Immature natural killer cell (primary cell): ENCODE results near the gene CST1. TPM values are rescaled to one million over a fixed set of nuclear protein-coding genes. Genes with fewer than 3 reads are reported as not detected.
"Not testable (repeated sequence)": the region's sequence is repeated elsewhere in the genome, so short reads cannot be mapped to it uniquely, and the experiment has no call there.

Experiments used
- DNase-seq, 3 donors: peaks; one replicate each; pipeline ENCODE4 v3.0.0; 2022; ENCODE audit warnings: mixed read lengths in 1 of 3
- H3K27ac Mint-ChIP-seq, 6 donors: one replicate each; pipeline ENCODE4 v1.8.0; 2020; ENCODE audit warnings: mixed read lengths in 6 of 6, mild to moderate bottlenecking in 5 of 6, inconsistent platforms in 4 of 6, moderate library complexity in 3 of 6
- H3K27me3 Mint-ChIP-seq, 3 donors: one replicate each; pipeline ENCODE4 v1.8.0; 2020 to 2021; ENCODE audit warnings: low read depth in 3 of 3, mild to moderate bottlenecking in 3 of 3, mixed read lengths in 3 of 3, moderate library complexity in 3 of 3, inconsistent platforms in 1 of 3
- H3K36me3 Mint-ChIP-seq, 3 donors: one replicate each; pipeline ENCODE4 v1.8.0; 2020; ENCODE audit warnings: mixed read lengths in 3 of 3, inconsistent platforms in 2 of 3, mild to moderate bottlenecking in 2 of 3
- H3K4me1 Mint-ChIP-seq, 2 donors: one replicate each; pipeline ENCODE4 v1.8.0; 2020; ENCODE audit warnings: inconsistent platforms in 2 of 2, mild to moderate bottlenecking in 2 of 2, mixed read lengths in 2 of 2, moderate library complexity in 1 of 2
- H3K4me3 Mint-ChIP-seq, 5 donors: one replicate each; pipeline ENCODE4 v1.8.0; 2020; ENCODE audit warnings: mild to moderate bottlenecking in 5 of 5, mixed read lengths in 5 of 5, inconsistent platforms in 3 of 5, moderate library complexity in 3 of 5
- H3K9me3 Mint-ChIP-seq, 6 donors: one replicate each; pipeline ENCODE4 v1.8.0; 2020; ENCODE audit warnings: mild to moderate bottlenecking in 6 of 6, mixed read lengths in 6 of 6, inconsistent platforms in 4 of 6, moderate library complexity in 3 of 6
- polyA plus RNA-seq, 3 donors: library from polyadenylated mRNA; unstranded; fragments of 300-500 nt; fragmentation: Illumina TruSeq; gene quantifications; one replicate each; pipeline ENCODE4 v1.2.3, GENCODE V29; 2021

The CST1 gene
- polyA plus RNA-seq, 3 donors from 2014 or later: not detected

DNA sequence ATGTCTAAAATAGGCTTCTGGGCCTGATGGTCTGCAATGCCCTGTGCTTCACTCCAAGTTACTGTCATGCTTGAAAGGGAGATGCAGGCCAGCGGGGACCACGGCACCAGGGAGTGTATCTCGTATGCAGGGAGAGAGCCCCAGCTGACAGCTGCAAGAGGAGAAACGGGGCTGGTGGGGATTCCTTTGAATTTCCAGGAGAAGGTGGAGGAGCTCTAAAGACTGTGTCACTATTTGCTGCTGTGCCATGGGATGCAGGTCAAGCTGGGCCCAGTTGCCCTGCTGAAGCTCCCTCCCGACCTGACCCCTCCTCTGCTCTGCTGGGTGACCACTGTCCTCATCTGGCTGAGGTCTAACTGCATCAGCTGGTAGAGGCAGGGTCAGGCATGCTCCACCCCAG is 989 bp downstream of the CST1 start:
- Mint-ChIP-seq H3K4me1 (no peaks in the 10 kb centered on the region), H3K27ac (no peak overlapping the region), H3K27me3 (peaks cover 1 to 5% (median 4%) of the 10 kb centered on the region in 3 donors), H3K9me3 (no peaks in the 10 kb centered on the region), H3K4me3 (no peak overlapping the region), H3K36me3 (no peaks in the 10 kb centered on the region)
- no peak for DNase-seq

GRCh38 chr20:23748975-23749374 is 1.8 kb downstream of the CST1 start:
- not testable (repeated sequence) for H3K27ac Mint-ChIP-seq, DNase-seq, H3K4me1 Mint-ChIP-seq, H3K36me3 Mint-ChIP-seq, H3K9me3 Mint-ChIP-seq, H3K4me3 Mint-ChIP-seq, H3K27me3 Mint-ChIP-seq

DNA sequence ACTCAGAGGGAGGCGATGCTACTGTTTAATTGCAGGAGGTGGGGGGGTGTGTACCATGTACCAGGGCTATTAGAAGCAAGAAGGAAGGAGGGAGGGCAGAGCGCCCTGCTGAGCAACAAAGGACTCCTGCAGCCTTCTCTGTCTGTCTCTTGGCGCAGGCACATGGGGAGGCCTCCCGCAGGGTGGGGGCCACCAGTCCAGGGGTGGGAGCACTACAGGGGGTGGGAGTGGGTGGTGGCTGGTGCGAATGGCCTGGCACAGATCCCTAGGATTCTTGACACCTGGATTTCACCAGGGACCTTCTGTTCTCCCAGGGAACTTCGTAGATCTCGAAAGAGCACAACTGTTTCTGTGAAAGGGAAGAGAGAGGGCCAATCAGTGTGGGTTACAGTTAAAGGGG is 3.2 kb downstream of the CST1 start:
- not testable (repeated sequence) for DNase-seq, H3K4me1 Mint-ChIP-seq, H3K4me3 Mint-ChIP-seq, H3K27ac Mint-ChIP-seq, H3K36me3 Mint-ChIP-seq, H3K27me3 Mint-ChIP-seq, H3K9me3 Mint-ChIP-seq

- not testable (repeated sequence) for H3K9me3 Mint-ChIP-seq, DNase-seq, H3K4me1 Mint-ChIP-seq, H3K27ac Mint-ChIP-seq, H3K27me3 Mint-ChIP-seq, H3K36me3 Mint-ChIP-seq, H3K4me3 Mint-ChIP-seq
These were observed 3.6 kb downstream of the CST1 start for GRCh38 chr20:23747092-23747491.

GRCh38 chr20:23746321-23746720 is 4.4 kb downstream of the CST1 start:
- no peaks in the 10 kb centered on the region for H3K4me1 Mint-ChIP-seq
- no peak overlapping the region for H3K4me3 Mint-ChIP-seq
- no peak for DNase-seq
- H3K27me3 Mint-ChIP-seq: peaks cover 0 to 4% (median 1%) of the 10 kb centered on the region in 3 donors
- no peaks in the 10 kb centered on the region for H3K36me3 Mint-ChIP-seq
- no peaks in the 10 kb centered on the region for H3K9me3 Mint-ChIP-seq
- H3K27ac Mint-ChIP-seq: no peak overlapping the region

- no peaks in the 10 kb centered on the region for H3K9me3 Mint-ChIP-seq
- peaks cover 0 to 5% (median 3%) of the 10 kb centered on the region in 3 donors for H3K27me3 Mint-ChIP-seq
- no peak for DNase-seq
- H3K27ac Mint-ChIP-seq: no peak overlapping the region
- no peaks in the 10 kb centered on the region for H3K4me1 Mint-ChIP-seq
- H3K36me3 Mint-ChIP-seq: no peaks in the 10 kb centered on the region
- no peak overlapping the region for H3K4me3 Mint-ChIP-seq
These were observed 5.5 kb downstream of the CST1 start for GRCh38 chr20:23745247-23745646.

- H3K9me3 Mint-ChIP-seq: no peaks in the 10 kb centered on the region
- H3K27me3 Mint-ChIP-seq: peaks cover 0 to 6% (median 5%) of the 10 kb centered on the region in 3 donors
- H3K4me3 Mint-ChIP-seq: no peak overlapping the region
- H3K4me1 Mint-ChIP-seq: no peaks in the 10 kb centered on the region
- H3K27ac Mint-ChIP-seq: no peak overlapping the region
- H3K36me3 Mint-ChIP-seq: no peaks in the 10 kb centered on the region
- DNase-seq: no peak
These were observed 5.9 kb downstream of the CST1 start for GRCh38 chr20:23744817-23745216.

- not testable (repeated sequence) for H3K4me3 Mint-ChIP-seq, H3K9me3 Mint-ChIP-seq, H3K36me3 Mint-ChIP-seq, DNase-seq, H3K4me1 Mint-ChIP-seq, H3K27ac Mint-ChIP-seq
- peaks cover 1 to 38% (median 2%) of the 10 kb centered on the region in 3 donors for H3K27me3 Mint-ChIP-seq
These were observed 15.3 kb downstream of the CST1 start for GRCh38 chr20:23735391-23735790.

GRCh38 chr20:23734949-23735348 is 15.8 kb downstream of the CST1 start:
- not testable (repeated sequence) for H3K27ac Mint-ChIP-seq, H3K9me3 Mint-ChIP-seq, DNase-seq, H3K4me3 Mint-ChIP-seq, H3K36me3 Mint-ChIP-seq, H3K4me1 Mint-ChIP-seq
- H3K27me3 Mint-ChIP-seq: peaks cover 1 to 35% (median 2%) of the 10 kb centered on the region in 3 donors

DNA sequence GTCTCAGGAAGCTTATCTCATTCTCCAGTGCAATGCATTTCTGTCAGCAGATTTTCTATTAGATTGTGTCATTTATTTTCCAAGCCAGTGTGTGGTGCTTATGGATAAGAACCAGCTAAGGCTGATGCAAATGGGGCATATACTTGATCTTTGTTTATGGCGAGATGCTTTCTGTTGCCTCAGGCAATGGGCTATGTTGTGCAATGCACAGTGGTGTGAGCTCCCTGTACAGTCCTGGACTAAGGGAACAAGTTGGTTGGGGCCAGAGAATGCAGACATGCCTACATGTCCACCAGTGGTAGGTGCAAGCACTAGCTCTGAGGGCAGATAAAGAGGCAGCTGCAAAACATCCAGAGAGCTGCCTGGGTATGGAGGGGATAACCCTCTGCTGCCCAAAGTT is 16.3 kb downstream of the CST1 start:
- H3K9me3 Mint-ChIP-seq, H3K4me3 Mint-ChIP-seq, H3K36me3 Mint-ChIP-seq, H3K27ac Mint-ChIP-seq, H3K4me1 Mint-ChIP-seq, DNase-seq: not testable (repeated sequence)
- peaks cover 1 to 34% (median 2%) of the 10 kb centered on the region in 3 donors for H3K27me3 Mint-ChIP-seq

DNA sequence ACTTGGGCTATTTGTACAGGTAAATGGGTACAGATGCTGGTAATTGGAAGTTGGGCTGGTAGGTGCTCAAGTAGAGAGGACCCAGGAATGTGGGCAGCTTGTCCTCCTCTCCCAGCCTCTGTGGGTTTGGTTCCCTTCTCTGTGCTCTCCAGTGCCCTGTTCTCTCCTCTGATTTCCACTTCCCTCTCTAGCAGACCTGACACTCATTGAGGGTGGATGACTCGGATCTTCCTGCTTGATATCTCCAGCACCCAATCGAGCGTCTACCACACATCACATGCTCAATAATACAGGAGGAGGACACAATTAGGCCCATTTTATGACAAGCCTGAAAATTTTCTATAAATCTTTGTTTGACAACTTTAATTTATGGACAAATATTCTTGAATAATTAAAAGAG is 23.7 kb downstream of the CST1 start:
- H3K36me3 Mint-ChIP-seq: no peaks in the 10 kb centered on the region
- peaks cover 0 to 8% (median 3%) of the 10 kb centered on the region in 3 donors for H3K27me3 Mint-ChIP-seq
- no peak overlapping the region for H3K4me3 Mint-ChIP-seq
- H3K27ac Mint-ChIP-seq: no peak overlapping the region
- DNase-seq: no peak
- H3K9me3 Mint-ChIP-seq: peaks cover 0 to 2% (median 0%) of the 10 kb centered on the region in 6 donors
- H3K4me1 Mint-ChIP-seq: no peaks in the 10 kb centered on the region

GRCh38 chr20:23725102-23725501 is 25.6 kb downstream of the CST1 start:
- DNase-seq: no peak
- Mint-ChIP-seq H3K27ac (no peak overlapping the region), H3K36me3 (no peaks in the 10 kb centered on the region), H3K4me3 (no peak overlapping the region), H3K4me1 (no peaks in the 10 kb centered on the region), H3K9me3 (peaks cover 0 to 2% (median 0%) of the 10 kb centered on the region in 6 donors), H3K27me3 (peaks cover 0 to 6% (median 3%) of the 10 kb centered on the region in 3 donors)

- H3K27ac Mint-ChIP-seq, H3K9me3 Mint-ChIP-seq, H3K4me1 Mint-ChIP-seq, H3K36me3 Mint-ChIP-seq, DNase-seq, H3K27me3 Mint-ChIP-seq, H3K4me3 Mint-ChIP-seq: not testable (repeated sequence)
These were observed 27.0 kb downstream of the CST1 start for GRCh38 chr20:23723659-23724307.

DNA sequence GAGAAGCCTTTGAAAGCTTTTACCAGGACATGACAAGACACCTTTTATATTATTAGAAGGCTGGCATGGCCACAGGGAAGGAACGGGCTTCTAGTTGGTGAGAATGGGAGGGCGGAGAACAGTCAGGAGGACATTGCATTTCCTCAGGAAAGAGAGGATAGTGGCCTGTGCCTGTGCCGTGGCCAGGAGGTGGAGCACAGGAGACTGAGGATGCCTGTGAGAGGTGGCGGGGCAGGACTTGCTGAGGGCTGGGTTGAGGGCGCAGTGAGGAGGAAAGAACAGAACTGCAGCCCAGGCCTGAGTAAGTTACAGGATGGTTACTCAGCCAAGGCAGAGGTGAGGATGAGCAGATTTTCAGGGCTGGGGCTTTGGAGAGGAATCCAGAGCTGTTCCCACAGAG is 27.9 kb downstream of the CST1 start:
- H3K27ac Mint-ChIP-seq, H3K4me3 Mint-ChIP-seq, H3K9me3 Mint-ChIP-seq, H3K36me3 Mint-ChIP-seq, DNase-seq, H3K4me1 Mint-ChIP-seq, H3K27me3 Mint-ChIP-seq: not testable (repeated sequence)

DNA sequence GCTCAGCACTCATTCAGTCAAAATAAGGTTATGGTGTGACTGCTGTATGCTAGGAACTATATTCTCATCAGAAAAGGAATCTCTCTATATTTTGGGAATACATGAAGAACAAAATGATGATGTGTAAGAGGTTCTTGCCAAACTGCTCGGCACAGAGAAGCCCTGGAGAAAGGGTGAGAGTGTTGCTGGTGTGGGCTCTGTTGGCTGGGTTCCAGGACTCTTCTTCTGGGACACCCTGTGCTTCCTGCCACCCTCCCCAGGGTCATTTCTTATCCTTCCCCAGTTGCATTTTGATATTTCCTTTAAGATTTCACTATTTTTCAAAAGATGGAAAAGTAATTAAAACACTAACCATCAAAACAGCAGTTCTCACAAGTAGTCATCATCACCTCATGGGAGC is 28.8 kb downstream of the CST1 start:
- H3K4me1 Mint-ChIP-seq: no peaks in the 10 kb centered on the region
- peaks cover 3 to 10% (median 4%) of the 10 kb centered on the region in 3 donors for H3K27me3 Mint-ChIP-seq
- no peaks in the 10 kb centered on the region for H3K36me3 Mint-ChIP-seq
- DNase-seq: no peak
- H3K9me3 Mint-ChIP-seq: peaks cover 0 to 3% (median 0%) of the 10 kb centered on the region in 6 donors
- no peak overlapping the region for H3K27ac Mint-ChIP-seq
- no peak overlapping the region for H3K4me3 Mint-ChIP-seq
